Neural progenitor cell (in vitro differentiated cells): ENCODE measurements around the gene SCUBE3.

Experiments used
- CTCF ChIP-seq: fragments of 200-600 bp; sonication (generic); IDR thresholded peaks from 2 replicates; pipeline ENCODE4 v1.5.1; 2017; ENCODE audit warnings: antibody characterized with exemption, mild to moderate bottlenecking
- EZH2 ChIP-seq: fragments of 200-600 bp; sonication (generic); IDR thresholded peaks from 2 replicates; pipeline ENCODE4 v1.6.1; 2017; ENCODE audit warnings: antibody characterized with exemption, mild to moderate bottlenecking, moderate library complexity
- EZH2phosphoT487 ChIP-seq: fragments of 200-600 bp; sonication (generic); IDR thresholded peaks from 2 replicates; pipeline ENCODE4 v1.6.1; 2017; ENCODE audit warnings: antibody characterized with exemption

- no peak for TF ChIP-seq CTCF
- TF ChIP-seq EZH2 = no peak
- TF ChIP-seq EZH2phosphoT487 = no peak
These were observed 16.6 kb upstream of the SCUBE3 start for GRCh38 chr6:35197196-35197595.
